ENCODE data around the gene TKT.

The TKT gene

GRCh38 chr3:53198256-53198977 is 57.4 kb downstream of the TKT start:
- Histone ChIP-seq H3K4me1 (ENCODE audit: control insufficient read depth, insufficient read depth, low read length) (peaks cover 20% of the 10 kb centered on the region), H3K27ac (ENCODE audit: insufficient read depth, low read depth, low read length, poor library complexity, severe bottlenecking) (no peak overlapping the region), H3K9me3 (ENCODE audit: control insufficient read depth, low read length) (no peaks in the 10 kb centered on the region), H3K4me3 (ENCODE audit: insufficient read depth, low read depth, low read length) (no peak overlapping the region), H3K36me3 (ENCODE audit: control insufficient read depth, insufficient read depth, low read length) (no peaks in the 10 kb centered on the region), H3K27me3 (ENCODE audit: control insufficient read depth, insufficient read depth, low read length, poor library complexity, severe bottlenecking) (peaks cover 5% of the 10 kb centered on the region)
- WGBS, 2 experiments: 79 to 80% methylated on average over 10 of the region's 10 CpGs

- no peak overlapping the region for H3K27ac ChIP-seq (ENCODE audit: insufficient read depth, low read depth, low read length, poor library complexity, severe bottlenecking)
- H3K9me3 ChIP-seq (ENCODE audit: control insufficient read depth, low read length): no peaks in the 10 kb centered on the region
- H3K27me3 ChIP-seq (ENCODE audit: control insufficient read depth, insufficient read depth, low read length, poor library complexity, severe bottlenecking): peaks cover 5% of the 10 kb centered on the region
- 61 to 68% methylated on average over 17 of the region's 17 CpGs for WGBS, 2 experiments
- H3K4me3 ChIP-seq (ENCODE audit: insufficient read depth, low read depth, low read length): no peak overlapping the region
- peaks cover 22% of the 10 kb centered on the region for H3K4me1 ChIP-seq (ENCODE audit: control insufficient read depth, insufficient read depth, low read length)
- H3K36me3 ChIP-seq (ENCODE audit: control insufficient read depth, insufficient read depth, low read length): no peaks in the 10 kb centered on the region
Measured at GRCh38 chr3:53196575-53197407, 59.0 kb downstream of the TKT start.

- WGBS, 2 experiments: 34% methylated on average over 36 of the region's 36 CpGs
- Histone ChIP-seq H3K36me3 (ENCODE audit: control insufficient read depth, insufficient read depth, low read length) (no peaks in the 10 kb centered on the region), H3K27me3 (ENCODE audit: control insufficient read depth, insufficient read depth, low read length, poor library complexity, severe bottlenecking) (peaks cover 5% of the 10 kb centered on the region), H3K4me1 (ENCODE audit: control insufficient read depth, insufficient read depth, low read length) (peaks cover 22% of the 10 kb centered on the region), H3K9me3 (ENCODE audit: control insufficient read depth, low read length) (no peaks in the 10 kb centered on the region), H3K27ac (ENCODE audit: insufficient read depth, low read depth, low read length, poor library complexity, severe bottlenecking) (no peak overlapping the region), H3K4me3 (ENCODE audit: insufficient read depth, low read depth, low read length) (no peak overlapping the region)
Measured at GRCh38 chr3:53195602-53196574, 59.9 kb downstream of the TKT start.

- H3K27me3 ChIP-seq (ENCODE audit: control insufficient read depth, insufficient read depth, low read length, poor library complexity, severe bottlenecking): peaks cover 5% of the 10 kb centered on the region
- H3K4me3 ChIP-seq (ENCODE audit: insufficient read depth, low read depth, low read length): no peak overlapping the region
- H3K4me1 ChIP-seq (ENCODE audit: control insufficient read depth, insufficient read depth, low read length): peaks cover 22% of the 10 kb centered on the region
- no peak overlapping the region for H3K27ac ChIP-seq (ENCODE audit: insufficient read depth, low read depth, low read length, poor library complexity, severe bottlenecking)
- H3K36me3 ChIP-seq (ENCODE audit: control insufficient read depth, insufficient read depth, low read length): no peaks in the 10 kb centered on the region
- 95 to 96% methylated on average over 10 of the region's 10 CpGs for WGBS, 2 experiments
- no peaks in the 10 kb centered on the region for H3K9me3 ChIP-seq (ENCODE audit: control insufficient read depth, low read length)
Measured at GRCh38 chr3:53195066-53195450, 60.8 kb downstream of the TKT start.

GRCh38 chr3:53194210-53195065 is 61.4 kb downstream of the TKT start:
- WGBS, 2 experiments: 63 to 64% methylated on average over 14 of the region's 14 CpGs
- H3K4me1 ChIP-seq (ENCODE audit: control insufficient read depth, insufficient read depth, low read length): peaks cover 22% of the 10 kb centered on the region
- H3K9me3 ChIP-seq (ENCODE audit: control insufficient read depth, low read length): no peaks in the 10 kb centered on the region
- no peak overlapping the region for H3K4me3 ChIP-seq (ENCODE audit: insufficient read depth, low read depth, low read length)
- peaks cover 5% of the 10 kb centered on the region for H3K27me3 ChIP-seq (ENCODE audit: control insufficient read depth, insufficient read depth, low read length, poor library complexity, severe bottlenecking)
- H3K27ac ChIP-seq (ENCODE audit: insufficient read depth, low read depth, low read length, poor library complexity, severe bottlenecking): no peak overlapping the region
- H3K36me3 ChIP-seq (ENCODE audit: control insufficient read depth, insufficient read depth, low read length): no peaks in the 10 kb centered on the region

- Histone ChIP-seq H3K9me3 (ENCODE audit: control insufficient read depth, low read length) (no peaks in the 10 kb centered on the region), H3K4me3 (ENCODE audit: insufficient read depth, low read depth, low read length) (no peak overlapping the region), H3K27ac (ENCODE audit: insufficient read depth, low read depth, low read length, poor library complexity, severe bottlenecking) (no peak overlapping the region), H3K36me3 (ENCODE audit: control insufficient read depth, insufficient read depth, low read length) (no peaks in the 10 kb centered on the region), H3K4me1 (ENCODE audit: control insufficient read depth, insufficient read depth, low read length) (peaks cover 22% of the 10 kb centered on the region), H3K27me3 (ENCODE audit: control insufficient read depth, insufficient read depth, low read length, poor library complexity, severe bottlenecking) (peaks cover 5% of the 10 kb centered on the region)
- WGBS, 2 experiments: 74 to 75% methylated on average over 11 of the region's 11 CpGs
Measured at GRCh38 chr3:53193466-53194209, 62.2 kb downstream of the TKT start.

GRCh38 chr3:53192608-53193007 is 63.2 kb downstream of the TKT start:
- 75 to 79% methylated on average over 3 of the region's 3 CpGs for WGBS, 2 experiments

GRCh38 chr3:53191836-53192480 is 63.9 kb downstream of the TKT start:
- H3K36me3 ChIP-seq (ENCODE audit: control insufficient read depth, insufficient read depth, low read length): no peaks in the 10 kb centered on the region
- H3K4me1 ChIP-seq (ENCODE audit: control insufficient read depth, insufficient read depth, low read length): peaks cover 22% of the 10 kb centered on the region
- no peak overlapping the region for H3K27ac ChIP-seq (ENCODE audit: insufficient read depth, low read depth, low read length, poor library complexity, severe bottlenecking)
- peaks cover 5% of the 10 kb centered on the region for H3K27me3 ChIP-seq (ENCODE audit: control insufficient read depth, insufficient read depth, low read length, poor library complexity, severe bottlenecking)
- no peaks in the 10 kb centered on the region for H3K9me3 ChIP-seq (ENCODE audit: control insufficient read depth, low read length)
- 93 to 94% methylated on average over 15 to 16 of the region's 16 CpGs for WGBS, 2 experiments
- H3K4me3 ChIP-seq (ENCODE audit: insufficient read depth, low read depth, low read length): no peak overlapping the region

More at GRCh38 chr3:53192608-53193007, 63.2 kb downstream of the TKT start:
- Histone ChIP-seq H3K27ac (ENCODE audit: insufficient read depth, low read depth, low read length, poor library complexity, severe bottlenecking) (no peak overlapping the region), H3K36me3 (ENCODE audit: control insufficient read depth, insufficient read depth, low read length) (no peaks in the 10 kb centered on the region), H3K9me3 (ENCODE audit: control insufficient read depth, low read length) (no peaks in the 10 kb centered on the region), H3K27me3 (ENCODE audit: control insufficient read depth, insufficient read depth, low read length, poor library complexity, severe bottlenecking) (peaks cover 5% of the 10 kb centered on the region), H3K4me3 (ENCODE audit: insufficient read depth, low read depth, low read length) (no peak overlapping the region), H3K4me1 (ENCODE audit: control insufficient read depth, insufficient read depth, low read length) (peaks cover 22% of the 10 kb centered on the region)
